ENCODE measurements around the gene IL10RA.
"Not testable (repeated sequence)": the region's sequence is repeated elsewhere in the genome, so short reads cannot be mapped to it uniquely, and the experiment has no call there.

The IL10RA gene

DNA sequence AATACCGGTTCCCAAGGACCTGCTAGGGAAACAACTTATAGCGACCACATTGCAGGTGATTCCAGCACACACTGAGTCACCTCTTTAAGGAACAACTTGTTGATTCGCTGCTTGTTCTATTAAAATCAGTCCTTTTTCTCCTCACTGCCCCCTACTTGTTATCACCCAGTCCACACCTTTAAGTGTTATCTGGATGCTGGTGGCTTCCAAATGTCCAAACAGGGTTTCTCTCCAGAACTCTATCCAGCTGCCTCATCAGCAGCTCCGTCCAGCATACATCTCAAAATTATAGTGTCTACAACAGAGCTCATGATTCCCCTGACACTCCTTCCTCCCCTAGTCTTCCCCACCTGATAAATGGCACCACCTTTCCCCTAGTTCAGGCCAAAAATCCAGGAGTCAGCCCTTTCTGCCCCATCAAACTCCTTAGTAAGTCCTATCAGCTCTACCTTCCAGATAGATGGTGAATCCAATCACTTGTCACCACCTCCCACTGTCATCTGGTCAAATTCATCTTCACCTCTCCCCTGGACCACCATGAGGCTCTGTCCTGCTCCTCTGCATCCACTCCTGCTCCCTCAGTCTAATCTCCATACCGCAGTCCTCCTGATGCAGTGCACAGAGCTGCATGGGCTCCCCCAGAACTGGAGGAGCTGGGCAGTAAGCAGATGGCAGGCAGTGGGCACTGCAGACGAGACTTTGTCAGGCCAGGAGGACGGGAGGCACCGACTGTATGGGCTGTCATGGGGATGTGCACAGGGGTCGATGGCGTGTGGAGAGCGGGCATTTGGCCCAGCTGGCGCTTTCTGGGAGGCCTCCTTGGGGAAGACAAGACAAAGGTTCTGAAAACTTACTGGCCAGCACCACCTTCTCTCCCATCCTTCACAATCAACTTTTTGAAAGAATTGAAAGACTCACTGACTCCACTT, 19.3 kb downstream of the IL10RA start:
- in situ Hi-C loops (cut with HindIII; ENCODE audit: low sequenced_read_pairs), result no loop called here

DNA sequence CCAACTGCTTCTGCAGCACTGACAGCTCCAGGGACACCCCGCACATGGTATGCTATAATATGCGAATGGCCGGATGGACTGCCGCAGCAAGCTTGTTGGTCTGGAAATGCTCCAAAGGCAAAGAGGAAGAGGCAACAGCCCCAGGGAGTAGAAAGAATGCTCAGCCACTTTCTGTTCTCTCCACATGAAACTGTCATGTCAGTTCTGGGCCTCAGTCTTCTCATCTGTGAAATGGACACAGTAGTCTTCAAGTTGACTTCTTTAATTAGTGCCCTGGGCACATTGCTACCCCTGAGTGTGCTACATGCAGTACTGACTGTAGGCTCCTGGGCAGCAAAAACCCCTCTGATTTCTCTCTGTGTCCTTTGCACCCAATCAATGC, 19.9 kb downstream of the IL10RA start:
- in situ Hi-C loops (cut with HindIII; ENCODE audit: low sequenced_read_pairs), result no loop called here

DNA sequence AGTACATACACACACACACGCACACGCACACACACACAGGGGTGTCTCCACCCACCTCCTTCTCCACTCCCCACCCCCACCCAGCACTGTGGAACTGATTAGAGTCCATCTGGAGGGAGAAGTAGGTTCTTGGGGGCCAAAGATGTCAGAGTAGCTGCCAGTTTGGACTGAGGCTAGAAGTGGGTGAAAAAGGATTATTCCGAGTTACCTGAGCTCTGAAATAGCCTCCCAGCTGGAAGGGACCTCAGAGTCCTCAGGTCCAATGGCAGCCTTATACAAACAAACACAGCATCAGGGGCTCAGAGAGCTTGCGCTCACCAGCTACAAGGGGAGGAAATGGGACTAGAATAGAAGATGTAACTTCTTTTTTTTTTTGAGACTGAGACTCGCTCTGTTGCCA, 20.8 kb downstream of the IL10RA start:
- in situ Hi-C loops (cut with HindIII; ENCODE audit: low sequenced_read_pairs), result no loop called here

DNA sequence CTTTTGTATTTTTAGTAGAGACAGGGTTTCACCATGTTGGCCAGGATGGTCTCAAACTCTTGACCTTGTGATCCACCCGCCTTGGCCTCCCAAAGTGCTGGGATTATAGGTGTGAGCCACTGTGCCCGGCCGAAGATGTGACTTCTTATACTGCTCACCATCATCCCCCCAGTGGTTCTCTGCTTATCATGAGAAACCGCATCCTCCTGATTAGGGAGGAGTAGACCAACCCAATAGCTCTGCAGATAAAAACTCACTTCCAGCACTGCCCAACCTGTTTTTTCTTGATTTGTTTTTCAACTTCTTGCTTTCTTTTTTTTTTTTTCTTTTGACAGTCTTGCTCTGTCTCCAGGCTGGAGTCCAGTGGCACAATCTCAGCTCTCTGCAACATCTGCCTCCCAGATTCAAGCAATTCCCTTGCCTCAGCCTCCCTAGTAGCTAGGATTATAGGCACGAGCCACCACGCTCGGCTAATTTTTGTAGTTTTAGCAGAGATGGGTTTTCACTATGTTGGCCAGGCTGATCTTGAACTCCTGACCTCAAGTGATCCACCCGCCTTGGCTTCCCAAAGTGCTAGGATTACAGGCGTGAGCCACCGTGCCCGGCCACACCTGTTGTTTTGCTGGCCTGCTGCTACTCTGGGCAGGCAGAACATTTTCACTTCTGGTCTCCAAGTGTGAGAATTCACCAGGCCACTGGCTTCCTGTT, 21.5 kb downstream of the IL10RA start:
- in situ Hi-C loops (cut with HindIII; ENCODE audit: low sequenced_read_pairs), result not testable (repeated sequence)

DNA sequence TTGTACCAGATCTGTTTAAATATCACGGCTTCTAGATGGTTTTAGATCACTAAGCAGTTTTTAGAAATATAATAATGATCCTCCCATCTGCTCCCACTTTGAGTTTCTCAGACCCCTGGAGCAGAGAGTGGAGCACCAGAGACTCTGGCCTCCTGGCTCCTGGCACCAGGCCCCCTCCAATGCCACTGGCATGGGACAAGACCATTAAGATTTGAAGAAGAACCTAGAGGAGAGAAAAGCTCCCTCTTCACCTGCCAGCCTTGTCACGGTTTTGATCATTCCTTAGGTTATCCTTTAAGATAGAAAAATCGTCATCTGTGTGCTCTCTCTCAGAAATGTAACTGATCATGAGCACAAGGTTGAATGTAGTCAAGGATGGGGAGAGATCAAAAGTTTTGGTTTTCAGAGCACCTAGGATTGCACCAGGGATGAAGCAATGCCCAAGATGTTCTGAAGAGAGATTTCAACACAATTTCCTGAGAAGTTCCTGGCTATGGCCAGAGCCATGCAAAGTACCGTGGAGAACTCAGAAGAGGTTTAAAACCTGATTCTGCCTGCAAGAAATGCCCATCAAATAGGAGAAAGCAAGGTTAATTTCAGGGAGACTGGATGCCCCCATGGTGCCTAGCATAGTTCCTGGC, 22.2 kb downstream of the IL10RA start:
- in situ Hi-C loops (cut with HindIII; ENCODE audit: low sequenced_read_pairs), result no loop called here

DNA sequence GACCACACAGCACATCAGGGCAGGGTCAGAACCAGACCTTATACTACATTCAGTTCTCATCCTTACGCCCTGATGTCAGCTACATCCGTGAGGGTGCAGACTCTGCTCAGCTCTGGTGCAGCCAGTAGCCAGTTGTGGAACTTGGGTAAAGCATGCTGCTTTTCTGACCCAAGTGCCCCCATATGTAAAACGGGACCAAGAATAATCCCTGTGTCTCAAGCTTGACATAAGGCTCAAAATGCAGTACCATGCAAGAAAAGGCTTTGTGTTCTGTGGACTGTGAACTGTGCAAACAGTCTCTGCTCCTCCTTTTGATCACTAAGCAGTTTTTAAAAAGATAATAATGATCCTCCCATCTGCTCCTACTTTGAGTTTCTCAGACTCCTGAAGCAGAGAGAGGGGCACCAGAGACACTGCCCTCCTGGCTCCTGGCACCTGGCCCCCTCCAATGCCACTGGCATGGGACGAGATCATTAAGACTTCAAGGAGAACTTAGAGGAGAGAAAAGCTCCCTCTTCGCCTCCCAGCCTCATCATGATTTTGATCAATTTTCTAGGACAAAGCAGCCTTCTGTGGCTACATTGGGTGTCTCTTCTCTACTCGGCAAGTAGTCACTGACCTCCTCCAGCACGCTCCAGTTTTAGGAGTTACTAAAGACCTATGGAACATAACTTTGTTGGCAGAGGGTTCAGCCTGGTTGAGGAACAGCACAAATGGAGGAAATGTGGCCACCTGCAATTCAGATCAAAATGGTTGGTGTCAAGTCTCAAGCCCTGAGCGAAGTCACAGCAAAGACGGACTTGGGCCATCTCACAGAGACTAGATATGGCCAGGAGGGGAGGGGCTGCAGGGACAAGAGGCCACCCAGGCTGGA, 23.9 kb downstream of the IL10RA start:
- in situ Hi-C loops (cut with HindIII; ENCODE audit: low sequenced_read_pairs), result no loop called here

DNA sequence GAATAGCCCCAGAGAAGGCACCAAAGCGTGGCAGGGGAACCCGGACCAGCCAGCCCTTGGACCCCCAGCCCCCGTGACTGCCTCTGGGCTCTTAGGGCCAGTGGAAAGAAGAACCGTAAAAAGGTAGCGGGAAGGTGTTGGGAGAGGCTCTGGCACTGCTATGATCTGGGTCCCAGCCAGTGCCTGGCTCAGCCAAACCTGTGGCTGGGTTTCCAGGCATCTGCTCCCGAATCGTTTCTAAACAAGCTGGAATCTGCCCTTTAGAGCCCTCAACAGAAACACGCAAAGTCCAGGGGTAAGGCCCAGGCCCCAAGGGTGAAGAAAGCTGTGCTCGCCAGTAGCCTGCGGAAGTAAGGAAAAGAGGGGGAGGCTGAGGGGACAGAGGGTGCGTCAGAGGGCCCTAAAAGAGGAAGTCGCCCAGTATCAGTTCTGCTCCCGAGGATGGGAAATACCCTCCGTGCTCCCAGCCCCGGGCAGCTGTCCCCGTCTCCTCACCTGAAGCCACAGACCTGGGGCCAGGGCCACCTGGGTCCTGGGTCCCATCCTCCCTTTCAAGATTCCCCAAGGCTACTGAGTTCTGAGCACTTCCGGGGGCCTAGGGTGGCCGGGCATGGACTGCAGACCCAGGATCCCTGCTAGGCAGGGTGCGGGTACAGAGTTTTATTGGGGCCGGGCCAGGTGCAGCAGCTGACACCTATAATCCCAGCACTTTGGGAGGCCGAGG, 24.7 kb downstream of the IL10RA start:
- in situ Hi-C loops (cut with HindIII; ENCODE audit: low sequenced_read_pairs), result no loop called here

DNA sequence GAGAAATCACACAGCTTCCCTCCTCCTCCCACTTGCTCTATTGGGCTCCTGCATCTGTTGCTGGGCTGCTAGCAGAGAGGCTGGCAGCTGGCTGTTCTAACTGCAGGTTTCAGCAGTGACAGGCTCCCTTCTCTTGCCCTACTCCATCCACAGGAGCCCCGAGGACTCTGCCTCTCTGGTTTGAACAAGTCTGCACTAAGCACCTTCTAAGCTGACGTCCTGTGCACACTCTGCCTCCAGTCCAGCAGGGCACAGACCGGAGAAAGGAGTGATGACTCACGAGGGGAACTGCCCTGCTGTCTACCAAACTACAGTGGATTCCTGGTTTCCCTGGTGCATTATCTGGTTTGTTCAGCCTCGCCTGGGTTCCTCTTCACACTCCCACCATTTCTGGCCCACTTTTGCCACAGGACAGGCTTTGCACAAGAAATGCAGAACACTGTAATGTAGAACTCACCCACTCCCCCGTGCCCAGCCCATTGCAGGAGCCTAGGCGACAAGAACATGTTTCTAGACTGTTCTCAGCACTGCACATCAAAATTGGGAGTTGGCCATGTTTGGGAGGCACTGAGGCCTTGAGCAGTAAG, 26.0 kb downstream of the IL10RA start:
- in situ Hi-C loops (cut with HindIII; ENCODE audit: low sequenced_read_pairs), result no loop called here

DNA sequence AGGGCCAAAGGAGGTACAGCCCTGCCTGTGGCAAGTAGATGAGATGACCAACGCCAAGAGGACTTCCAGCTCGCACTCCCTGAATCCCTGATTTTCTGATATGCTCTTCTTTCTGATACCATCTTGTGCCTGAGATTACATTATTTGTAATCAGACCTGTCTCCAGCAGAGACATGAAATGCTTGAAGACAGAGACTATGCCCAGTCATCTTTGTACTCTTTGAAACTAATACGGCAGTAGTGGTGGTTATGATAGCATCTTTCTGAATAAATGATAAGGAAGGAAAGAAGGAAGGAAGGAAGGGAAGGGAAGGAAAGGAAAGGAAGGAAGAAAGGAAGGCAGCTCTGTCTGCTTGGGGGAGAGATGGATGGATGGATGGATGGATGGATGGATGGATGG, 27.8 kb downstream of the IL10RA start:
- in situ Hi-C loops (cut with HindIII; ENCODE audit: low sequenced_read_pairs), result no loop called here

DNA sequence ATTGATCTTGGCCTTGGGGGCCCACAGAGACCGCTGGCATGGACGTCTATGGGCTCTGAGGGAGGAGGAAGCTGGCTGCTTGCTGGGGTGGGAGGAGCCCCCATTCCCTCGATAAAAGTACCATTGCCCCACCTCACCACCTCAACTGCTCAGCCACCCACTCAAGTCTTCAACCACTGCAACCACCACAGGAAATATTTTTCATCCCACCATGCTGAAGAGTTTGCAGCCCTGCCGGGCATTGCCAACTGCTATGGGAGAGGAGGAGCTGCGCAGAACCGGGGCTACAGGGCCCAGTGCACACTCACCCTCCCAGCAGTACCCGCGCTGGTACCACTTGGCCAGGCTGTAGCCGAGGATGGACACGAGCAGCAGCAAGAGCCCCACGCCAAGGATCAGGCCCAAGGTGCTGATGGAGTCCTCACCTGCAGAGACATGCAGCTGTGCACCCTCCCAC, 29.2 kb downstream of the IL10RA start:
- in situ Hi-C loops (cut with HindIII; ENCODE audit: low sequenced_read_pairs), result no loop called here

DNA sequence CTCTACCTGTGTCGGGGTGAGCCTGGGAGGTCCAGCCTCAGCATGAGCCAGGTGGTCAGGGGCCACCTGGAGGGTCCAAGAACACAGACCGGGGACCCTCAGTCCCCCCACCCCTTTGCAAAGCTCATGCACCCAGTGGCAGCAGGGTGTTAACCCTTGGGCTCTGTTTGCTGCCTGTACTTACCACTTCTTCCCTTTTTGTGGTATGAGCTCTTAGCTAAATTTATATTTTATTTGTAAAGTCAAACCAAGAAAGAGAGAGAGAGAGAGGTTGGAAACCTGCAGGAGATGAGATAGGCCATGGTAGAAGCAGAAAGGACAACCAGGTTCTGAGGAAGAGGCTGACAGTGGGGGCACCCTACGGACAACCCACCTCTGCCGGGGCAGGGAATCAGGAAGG, 29.9 kb downstream of the IL10RA start:
- in situ Hi-C loops (cut with HindIII; ENCODE audit: low sequenced_read_pairs), result no loop called here

DNA sequence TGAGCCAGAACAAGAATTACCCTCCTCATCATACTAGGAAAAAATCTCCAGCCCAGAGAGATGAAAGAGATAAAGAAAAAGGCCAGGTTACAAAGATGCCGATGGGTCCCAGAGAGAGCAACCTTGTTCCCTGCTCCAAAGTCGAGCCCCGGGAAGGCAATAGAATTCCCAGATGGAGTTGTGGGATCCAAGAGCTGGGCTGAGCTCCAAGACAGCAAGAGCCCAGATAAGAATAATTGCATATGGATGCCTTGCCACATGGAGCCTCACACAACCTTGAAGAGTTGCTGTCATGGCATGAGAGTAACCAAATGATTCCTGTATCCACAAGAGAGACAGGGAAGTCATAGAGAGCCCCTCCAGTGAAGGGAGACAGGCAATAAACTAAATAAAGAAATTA, 30.9 kb downstream of the IL10RA start:
- in situ Hi-C loops (cut with HindIII; ENCODE audit: low sequenced_read_pairs), result no loop called here

DNA sequence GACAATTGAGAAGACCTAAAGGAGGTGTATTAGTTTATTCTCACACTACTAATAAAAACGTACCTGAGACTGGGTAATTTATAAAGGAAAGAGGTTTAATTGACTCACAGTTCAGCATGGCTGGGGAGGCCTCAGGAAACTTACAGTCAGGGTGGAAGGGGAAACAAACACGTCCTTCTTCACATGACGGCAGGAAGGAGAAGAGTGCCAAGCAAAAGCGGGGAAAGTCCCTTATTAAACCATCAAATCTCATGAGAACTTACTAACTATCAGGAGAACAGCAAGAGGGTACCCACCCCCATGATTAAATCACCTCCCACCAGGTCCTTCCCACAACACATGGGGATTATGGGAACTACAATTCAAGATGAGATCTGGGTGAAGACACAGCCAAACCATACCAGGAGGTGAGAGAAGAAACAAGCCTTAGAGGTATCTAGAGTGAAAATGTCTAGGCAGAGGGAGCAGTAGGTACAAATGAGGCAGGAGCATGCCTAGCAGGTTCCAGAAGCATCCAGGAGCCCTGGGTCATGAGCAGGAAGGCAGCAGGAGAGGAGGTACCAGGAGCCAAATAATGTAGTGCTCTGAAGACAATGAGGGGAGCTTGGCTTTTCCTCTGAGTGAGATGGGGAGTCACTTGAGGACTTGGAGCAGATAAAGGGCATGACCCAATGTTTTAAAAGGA, 31.6 kb downstream of the IL10RA start:
- in situ Hi-C loops (cut with HindIII; ENCODE audit: low sequenced_read_pairs), result no loop called here

DNA sequence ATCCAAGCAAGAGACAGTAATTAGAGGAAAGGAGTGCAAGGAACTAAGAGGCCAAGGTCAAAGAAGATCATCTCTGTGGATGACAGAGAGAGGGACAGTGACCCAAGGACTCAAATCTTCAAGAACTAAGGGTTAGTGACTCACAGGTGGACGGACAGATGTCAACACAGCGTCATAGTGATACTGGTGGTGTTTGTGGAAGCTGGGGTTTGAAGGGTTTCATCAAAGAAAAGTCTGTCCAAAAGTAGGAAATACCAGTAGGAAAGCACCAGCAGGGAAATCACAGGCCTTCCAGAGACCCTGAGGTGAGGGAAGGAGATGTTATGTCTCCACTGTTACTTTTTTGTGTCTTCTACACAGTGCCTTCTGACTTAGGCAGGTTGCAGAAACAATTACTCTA, 32.2 kb downstream of the IL10RA start:
- in situ Hi-C loops (cut with HindIII; ENCODE audit: low sequenced_read_pairs), result no loop called here

DNA sequence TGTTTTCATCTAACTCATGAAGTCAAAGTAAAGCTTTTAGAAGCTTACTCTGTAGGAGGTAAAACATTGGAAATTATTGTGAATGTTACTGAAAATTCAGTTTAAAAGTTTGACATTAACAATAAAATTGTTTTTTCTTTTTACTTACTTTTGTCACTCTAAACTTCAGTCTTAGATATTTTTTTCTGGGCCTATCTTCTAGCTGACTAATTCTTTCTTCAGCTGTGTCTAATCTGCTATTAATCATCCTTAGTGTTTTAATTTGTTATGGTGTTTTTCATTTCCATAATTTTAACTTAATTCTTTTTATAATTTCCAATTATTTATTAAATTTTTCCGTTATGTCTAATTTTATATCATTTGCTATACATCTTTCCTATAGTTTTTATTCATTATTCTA, 35.0 kb downstream of the IL10RA start:
- in situ Hi-C loops (cut with HindIII; ENCODE audit: low sequenced_read_pairs), result no loop called here

DNA sequence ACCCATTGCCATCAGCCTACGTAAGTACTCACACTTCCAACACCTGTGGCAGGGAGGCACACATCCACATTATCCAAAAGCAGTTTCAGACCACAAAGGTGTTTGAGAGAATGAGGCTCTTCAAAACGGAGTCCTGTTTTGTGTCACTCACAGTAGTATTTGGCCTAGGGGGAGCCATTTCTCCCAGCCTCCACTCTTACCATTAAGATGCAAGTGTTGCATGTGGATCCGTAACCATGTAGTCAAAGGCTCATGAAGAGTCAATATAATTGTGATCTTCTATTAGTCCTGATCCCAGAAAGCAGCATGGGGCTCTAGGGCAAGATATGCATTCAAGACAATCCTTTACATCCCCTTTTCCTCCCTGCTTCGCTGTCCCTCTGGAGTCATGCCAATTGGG, 41.5 kb downstream of the IL10RA start:
- in situ Hi-C loops (cut with HindIII; ENCODE audit: low sequenced_read_pairs), result no loop called here

DNA sequence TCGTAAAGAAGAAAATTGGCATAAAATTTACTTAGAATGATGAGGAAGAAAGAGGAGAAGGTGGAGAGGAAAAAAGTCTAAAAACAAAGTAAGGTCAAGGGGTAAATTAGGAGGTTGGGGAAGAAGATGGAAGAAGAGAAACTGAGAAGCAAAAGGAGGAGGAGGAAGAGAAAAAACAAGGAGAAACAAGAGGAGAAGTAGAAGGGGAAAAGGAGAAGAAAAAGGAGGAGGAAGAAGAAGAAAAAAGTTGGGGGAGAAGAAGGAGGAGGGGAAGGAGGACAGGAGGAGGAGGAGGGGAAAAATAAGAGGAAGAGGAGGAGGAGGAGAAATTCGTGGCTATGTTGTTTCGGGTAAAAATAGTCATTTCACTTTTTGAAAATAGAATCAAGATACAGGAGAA, 42.4 kb downstream of the IL10RA start:
- in situ Hi-C loops (cut with HindIII; ENCODE audit: low sequenced_read_pairs), result no loop called here

DNA sequence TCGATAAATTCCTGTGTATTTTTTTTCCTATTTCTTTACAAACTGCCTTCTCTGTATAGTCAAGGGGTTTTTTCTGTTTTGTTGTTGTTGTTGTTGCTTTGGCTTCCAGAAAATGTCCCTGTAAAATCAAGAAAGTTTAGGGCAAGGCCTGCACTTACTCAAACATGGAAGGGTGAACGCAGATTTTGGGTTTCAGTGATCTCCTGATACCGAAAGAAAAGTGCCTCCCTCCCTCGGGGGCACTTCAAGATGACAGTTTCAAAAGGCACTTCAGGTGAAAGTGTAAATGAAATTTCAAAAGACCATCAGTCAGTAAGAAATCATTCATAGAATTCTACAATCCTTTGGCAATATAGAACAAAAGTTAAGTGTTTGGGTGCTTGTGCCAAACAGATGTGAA, 47.2 kb downstream of the IL10RA start:
- in situ Hi-C loops (cut with HindIII; ENCODE audit: low sequenced_read_pairs), result no loop called here

DNA sequence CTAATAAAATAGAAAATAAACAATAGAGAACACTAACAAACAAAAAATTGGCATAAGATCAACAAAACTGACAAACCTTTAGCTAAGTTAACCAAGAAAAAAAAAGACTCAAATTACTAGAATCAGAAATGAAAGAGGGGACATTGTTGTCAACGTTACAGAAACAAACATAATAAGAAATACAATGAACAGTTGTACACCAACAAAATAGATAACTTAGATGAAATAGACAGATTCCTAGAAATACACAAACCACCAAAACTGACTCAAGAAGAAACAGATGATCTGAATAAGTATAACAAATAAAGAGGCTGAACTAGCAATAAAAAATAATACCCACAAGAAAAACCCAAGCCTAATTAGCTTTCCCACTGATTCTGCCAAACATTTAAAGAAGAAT, 55.9 kb downstream of the IL10RA start:
- in situ Hi-C loops (cut with HindIII; ENCODE audit: low sequenced_read_pairs), result no loop called here

Measured in endothelial cell of hepatic sinusoid (primary cell).